Globus pallidus (tissue), 1 donor: ENCODE results near the gene VSIG10L.

Experiments
- DNase-seq: peaks from one replicate; pipeline ENCODE4 v3.0.0-alpha.2; 2015; ENCODE audit warnings: low spot score

Gene VSIG10L

DNA sequence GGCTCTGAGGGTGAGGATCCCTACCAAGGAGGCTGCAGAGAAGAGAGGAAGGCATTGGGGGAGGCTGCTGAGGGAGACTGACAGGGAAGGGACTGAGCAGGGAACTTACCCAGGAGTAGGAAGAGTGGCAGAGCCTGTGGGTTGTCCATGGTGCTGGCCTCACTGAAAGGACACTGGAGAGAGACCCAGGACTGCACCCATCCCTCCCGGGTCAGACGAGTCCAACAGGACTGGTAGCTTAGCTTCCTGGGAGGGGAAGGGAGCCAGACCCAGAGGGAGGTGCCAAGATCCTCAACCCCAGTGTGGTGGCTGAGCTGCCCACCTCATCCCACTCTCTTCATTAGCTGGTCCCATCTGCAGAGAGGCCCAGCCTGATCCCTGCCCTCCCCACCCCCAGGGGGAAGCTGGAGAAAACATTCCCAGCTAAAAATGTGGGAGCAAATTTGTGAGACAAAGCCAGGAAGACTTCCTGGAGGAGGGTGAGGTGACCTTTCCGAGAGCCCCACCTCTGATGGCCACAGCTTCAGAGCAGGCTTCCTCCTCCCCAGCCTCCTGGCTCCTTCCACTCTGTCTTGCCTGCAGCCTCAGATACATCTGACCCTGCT lies at the start of gene VSIG10L:
TSS of gene VSIG10L (minus strand) at position 164 of the 605 bp plus-strand sequence. CDS start at position 149, 15 bp downstream.
- no peak for DNase-seq

DNA sequence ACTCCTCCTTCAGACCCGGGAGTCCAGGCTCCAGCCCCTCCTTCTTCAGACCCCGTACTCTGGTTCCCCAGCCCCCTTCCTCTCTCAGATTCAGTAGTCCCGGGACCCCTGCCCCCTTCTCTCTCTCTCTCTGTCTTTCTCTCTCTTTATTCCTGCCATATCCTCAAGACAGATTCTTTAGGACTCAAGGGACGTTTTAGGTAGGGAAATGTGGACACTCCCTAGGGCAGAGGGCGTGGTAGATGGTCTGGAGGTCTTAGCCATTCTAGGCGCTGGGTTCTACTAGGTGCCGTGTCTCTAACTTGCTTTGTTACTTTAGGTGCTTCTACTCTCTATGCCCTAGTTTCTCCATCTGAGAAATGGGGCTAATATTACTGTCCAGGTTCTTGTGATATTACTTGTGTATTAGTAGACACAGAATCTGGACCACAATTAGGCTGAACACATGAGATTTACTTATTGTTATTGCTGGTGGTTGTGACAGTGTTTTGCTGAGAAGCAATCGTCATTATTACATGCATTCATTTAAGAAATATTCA lies 49.2 kb upstream of the VSIG10L start:
- DNase-seq: no peak

DNA sequence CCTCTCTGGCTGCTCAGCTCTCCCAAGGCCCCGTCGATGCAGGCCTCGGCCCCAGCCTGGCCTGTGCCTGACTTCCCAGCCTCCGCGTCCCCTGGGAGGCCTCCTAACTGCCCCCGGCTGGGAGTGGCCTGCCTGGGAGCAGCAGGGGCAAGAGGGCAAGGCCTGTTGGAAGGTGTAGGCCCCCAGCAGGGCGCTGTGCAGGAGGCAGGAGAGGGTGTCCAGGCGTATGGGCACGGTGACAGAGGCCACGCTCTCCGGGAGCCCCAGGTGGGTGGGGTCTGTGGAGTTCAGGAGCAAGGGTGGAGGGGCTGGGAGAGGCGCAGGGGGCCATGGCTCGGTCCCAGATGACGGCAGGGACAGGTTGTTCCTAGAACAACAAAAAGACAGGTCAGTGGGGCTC lies 47.2 kb upstream of the VSIG10L start:
- DNase-seq: no peak

DNA sequence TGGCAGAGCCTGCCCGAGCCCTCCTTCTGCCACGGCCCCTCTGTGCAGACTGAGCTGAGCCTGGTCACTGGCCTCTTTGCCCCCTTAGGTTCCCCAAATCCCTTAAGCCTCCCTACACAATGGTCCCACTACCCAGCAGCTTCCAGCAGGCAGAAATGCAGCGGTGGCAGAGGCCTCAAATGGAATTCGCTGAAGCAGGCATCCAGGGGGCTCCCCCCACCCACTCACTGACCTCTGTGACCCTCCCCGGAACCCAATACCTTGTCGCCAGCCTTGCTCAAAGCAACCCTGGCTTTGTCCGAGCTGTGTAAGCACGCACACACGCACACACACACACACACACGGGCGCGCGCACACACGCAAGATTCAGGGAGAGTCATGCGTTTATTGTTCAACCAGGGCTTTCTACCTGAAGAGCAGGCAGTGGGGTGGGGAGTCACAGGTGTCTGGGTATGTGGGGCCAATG lies 46.0 kb upstream of the VSIG10L start, which contains the start of gene LIM2:
TSS of gene LIM2 (minus strand) at position 51 of the 466 bp plus-strand sequence. CDS start 531 bp downstream, outside the sequence.
- no peak for DNase-seq

DNA sequence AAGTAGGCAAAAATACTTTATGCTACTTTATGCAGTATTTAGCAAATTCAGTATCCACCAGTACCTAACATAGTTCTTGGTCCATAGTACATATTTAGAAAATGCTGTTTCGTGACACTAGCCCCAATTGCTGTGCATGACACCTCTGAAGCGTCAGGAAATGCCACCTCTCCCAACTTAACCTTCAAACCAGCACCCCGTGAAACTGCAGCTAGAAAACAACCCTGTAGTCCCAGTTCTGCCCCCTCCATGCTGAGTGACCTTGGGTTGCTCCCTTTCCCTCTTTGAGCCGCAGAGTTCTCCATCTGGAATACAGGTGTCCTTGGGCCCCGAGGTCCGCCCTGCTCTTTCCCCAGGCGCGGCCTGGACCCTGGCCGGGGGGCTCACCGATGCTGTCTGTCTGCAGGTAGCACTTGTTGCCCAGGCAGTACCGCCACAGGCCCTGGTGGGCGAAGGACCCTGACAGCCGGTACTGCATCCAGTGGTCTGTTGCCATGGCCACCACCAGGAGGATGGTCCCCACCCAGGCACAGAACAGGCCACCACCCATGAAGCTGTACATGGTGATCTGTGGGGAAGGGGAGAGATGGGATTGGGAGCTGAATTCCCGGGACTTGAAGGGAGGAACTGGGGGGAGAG lies 45.1 kb upstream of the VSIG10L start:
- no peak for DNase-seq

DNA sequence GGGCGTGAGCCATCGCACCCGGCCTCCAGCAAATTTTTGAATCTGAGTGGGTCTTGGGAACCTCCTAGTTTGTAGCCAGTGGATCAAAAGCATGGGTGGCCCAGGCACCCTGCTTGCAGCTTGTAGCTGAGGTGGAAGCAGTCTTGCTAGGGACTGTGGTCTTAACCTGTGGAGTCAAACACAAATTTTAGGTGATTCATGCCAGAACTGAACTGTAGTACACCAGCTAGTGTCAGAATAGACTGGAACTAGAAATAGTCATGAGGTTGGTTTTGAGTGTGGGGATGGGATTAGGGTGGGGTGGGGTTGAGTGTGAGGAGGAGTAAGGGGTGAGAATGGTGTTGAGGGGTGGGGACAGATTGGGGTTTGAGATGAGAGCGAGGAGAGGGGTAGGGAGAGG lies 40.1 kb upstream of the VSIG10L start:
- DNase-seq: no peak

DNA sequence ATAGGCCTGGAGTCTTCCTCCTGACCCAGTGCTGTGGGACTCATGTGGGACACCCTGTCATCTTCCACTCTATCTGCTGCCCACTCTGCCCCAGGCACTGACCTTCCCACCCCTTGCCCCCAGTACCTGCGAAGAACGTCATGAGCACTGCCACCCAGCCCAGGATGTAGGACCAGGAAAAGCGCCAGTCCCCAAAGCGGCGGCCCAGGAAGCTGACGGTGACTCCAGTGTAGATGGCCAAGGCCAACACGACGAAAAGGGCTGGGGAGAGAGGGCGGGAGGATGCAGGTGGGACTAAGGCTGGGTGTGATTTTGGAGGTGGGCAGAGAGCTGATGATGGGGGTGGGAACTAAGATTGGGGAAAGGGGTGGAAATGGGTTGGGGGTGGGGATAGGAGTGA lies 38.4 kb upstream of the VSIG10L start:
- no peak for DNase-seq

DNA sequence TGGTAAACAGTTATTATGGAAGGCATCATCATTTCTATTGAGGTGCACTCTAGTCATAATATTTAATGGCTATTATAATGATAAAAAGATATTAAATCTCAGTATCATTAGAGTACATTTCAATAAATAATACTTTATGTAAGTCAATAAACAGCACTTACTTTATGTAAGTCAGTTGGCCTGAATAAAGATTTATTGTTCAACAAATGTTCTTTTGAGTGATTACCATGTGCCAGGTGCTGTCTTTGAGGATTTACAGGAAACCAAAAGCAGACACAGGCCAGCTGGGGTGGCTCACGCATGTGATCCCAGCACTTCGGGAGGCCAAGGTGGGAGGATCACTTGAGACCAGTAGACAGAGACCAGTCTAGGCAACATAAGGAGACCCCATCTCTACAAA lies 35.5 kb upstream of the VSIG10L start:
- DNase-seq: no peak

DNA sequence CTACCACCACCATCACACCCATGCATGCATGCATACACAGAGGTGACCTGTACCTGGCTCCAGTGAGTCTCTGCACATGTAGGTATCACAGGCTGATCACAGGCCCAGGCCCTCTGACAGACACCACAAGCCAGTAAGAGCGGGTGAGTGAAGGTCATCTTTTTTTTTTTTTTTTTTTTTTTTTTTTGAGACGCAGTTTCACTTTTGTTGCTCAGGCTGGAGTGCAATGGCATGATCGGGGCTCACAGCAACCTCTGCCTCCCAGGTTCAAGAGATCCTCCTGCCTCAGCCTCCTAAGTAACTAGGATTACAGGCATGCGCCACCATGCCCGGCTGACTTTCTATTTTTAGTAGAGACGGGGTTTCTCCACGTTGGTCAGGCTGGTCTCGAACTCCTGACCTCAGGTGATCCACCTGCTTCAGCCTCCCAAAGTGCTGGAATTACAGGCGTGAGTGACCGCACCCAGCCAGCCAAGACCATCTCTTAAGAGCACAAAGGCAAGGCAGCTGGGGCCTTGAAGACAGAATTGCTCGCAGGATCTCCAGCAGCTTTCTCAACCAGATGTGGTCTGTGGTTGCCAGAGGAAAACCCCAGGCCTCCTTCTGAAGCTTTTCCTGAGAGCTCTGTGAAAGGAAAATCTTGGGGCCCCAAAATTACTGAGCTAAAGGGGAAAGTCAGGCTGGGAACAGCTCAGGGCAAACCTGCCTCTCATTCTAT lies 33.7 kb upstream of the VSIG10L start:
- no peak for DNase-seq

DNA sequence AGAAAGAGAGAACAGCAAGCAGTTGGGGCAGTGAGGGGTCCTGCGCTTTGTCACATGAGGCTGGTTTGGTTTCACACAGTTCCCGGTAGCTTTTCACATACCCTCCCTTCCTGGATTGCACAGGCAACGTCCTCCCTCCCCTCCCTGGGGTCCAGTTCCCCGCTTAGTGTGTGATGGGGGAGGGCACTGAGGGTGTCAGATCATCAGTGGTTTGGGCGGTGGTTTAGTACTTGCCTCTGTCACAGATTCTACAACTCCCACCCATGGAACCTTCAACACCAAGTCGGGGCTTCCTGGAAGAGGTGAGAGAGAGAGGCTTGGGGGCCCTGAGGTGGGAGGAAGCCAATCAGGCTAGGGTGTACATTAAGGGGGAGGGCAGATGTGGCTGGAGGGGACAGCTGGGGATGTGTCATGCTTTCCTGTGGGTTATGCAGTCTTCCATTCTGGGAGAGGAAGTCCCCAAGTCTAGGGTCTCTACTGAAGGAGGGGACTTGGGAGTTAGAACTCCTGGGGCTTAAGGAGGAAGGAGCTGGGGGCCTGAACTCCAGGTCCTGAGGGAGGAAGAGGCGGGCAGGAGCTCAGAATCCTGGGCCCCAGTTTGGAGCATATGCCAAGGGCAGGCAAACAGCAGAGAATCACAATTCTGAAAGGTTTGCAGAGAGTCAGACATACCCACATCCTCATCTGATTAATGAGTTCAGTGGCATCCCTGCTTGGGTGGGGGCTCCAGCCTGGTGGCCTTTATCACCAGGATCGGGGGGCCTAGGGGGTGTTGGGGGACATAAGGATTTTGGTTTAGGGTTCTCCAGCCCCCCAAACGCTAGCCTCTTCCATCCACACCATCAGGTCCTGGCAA lies 30.9 kb upstream of the VSIG10L start, which contains the start of gene NKG7:
TSS of gene NKG7 (minus strand) at position 6 of the 856 bp plus-strand sequence. CDS start 119 bp downstream, outside the sequence.
- no peak for DNase-seq

DNA sequence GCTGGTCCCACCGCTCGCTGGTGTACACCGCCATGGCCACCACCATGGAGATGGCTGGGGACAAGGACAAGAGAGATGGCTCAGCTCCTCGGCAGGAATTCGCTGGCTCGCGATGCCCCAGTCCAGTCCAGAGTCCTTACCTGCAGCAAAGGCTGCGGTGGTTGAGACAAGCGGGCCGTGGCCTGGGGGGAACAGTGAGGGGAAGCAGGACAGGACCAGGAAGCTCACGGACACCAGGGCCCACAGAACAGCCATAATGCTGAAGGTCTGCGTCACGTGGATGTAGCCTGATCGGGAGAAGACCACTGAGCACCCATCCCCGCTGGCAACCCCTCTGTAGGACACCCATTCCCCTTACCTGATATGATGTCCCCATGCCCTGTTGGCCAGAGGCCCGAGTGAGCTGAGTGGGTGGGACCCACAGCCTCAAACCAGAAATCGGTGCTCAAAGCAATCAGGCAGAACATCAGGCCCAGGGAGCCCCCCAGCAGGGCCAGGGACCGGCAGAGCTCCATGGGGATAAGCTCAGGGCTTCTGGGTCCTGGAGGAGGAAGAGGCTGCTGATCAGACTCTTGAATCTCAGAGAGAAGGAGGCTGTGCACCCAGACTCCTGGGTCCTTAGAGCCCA lies 30.2 kb upstream of the VSIG10L start:
- no peak for DNase-seq

DNA sequence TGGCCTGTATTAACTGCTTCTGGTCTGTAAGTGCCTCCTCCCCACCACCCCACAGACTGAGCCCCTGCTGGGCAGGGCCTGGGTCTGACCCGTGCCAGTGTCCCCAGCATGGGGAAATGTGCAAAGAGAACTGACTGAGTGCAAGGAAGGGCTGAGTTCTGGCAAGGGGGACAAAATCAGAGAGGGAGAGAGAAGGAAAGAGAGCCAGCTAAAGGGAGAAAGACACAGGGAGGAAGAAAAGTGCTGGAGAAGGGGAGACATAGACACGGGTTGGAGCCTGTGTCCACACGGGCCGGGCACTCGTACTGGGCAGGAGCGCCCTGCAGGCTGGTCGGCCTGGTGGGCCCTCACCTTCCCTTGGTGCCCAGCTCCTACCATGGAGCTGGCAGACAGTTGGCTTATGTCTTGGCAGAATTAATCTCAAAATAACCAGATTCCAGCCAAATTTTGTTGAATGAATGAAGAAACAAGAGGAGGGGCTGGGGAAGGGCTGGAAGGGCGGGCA lies 29.3 kb upstream of the VSIG10L start:
- DNase-seq: no peak

DNA sequence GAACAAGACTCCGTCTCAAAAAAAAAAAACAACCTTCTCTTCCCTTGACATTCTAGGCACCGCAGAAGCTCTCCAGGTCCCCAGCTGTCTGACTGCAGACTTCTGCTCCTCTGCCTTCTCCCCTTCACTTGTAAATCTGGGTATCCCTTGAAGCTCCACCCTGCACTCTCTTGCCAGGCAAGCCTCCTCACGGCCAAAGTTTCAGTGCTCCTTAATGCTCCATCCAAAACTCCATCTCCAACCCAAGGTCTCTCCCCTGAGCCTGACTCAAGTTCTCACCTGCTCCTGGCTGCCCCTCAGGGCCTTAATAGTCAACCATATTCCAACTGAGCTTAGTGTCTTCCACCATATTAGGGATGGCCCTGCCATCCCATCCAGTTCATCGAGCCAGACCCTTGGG lies 28.3 kb upstream of the VSIG10L start:
- no peak for DNase-seq

DNA sequence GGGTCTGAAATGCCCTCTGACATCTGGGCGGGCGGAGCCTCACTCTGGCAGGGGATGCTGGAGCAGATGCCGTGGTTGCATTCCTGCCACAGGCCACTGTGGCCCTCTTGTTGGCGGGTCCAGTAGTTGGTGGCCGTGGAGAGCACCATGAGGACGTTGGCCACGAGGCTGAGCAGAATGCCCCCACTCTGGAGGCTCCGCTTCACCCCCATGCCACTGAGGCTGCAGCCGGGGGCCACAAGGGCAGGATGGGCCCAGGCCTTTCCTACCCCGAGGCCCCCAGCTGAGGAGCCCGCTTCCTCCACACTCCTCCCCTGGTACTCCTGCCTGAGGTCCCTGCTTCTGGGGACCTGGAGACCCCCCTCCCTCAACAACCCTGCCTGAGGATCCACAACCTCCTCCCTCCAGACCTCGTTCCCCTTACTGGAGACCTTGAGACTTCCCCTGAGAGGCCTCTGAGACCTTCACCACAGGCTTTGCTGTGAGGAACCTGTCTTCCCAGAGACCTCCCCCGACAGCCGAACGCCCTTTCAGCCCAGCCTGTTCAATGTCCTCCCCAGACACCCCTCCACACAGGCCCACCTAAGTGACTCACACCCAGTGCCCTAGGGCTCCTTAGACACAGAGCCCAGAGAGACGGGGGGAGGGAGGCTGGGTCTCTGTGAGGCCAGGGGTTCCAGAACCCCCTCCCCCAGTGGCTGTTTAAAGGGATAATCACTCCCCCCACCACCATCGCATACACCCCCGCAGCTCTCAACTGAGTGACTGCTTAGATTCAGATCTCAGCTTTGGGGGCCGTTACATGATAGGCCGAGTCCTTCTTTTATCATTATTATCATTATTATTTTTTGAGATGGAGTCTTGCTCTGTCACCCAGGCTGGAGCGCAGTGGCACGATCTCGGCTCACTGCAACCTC lies 26.7 kb upstream of the VSIG10L start, which contains the start of gene CLDND2:
TSS of gene CLDND2 (minus strand) at position 638 of the 917 bp plus-strand sequence. CDS start at position 212, 426 bp downstream.
- peak; percentile 11 for DNase-seq

DNA sequence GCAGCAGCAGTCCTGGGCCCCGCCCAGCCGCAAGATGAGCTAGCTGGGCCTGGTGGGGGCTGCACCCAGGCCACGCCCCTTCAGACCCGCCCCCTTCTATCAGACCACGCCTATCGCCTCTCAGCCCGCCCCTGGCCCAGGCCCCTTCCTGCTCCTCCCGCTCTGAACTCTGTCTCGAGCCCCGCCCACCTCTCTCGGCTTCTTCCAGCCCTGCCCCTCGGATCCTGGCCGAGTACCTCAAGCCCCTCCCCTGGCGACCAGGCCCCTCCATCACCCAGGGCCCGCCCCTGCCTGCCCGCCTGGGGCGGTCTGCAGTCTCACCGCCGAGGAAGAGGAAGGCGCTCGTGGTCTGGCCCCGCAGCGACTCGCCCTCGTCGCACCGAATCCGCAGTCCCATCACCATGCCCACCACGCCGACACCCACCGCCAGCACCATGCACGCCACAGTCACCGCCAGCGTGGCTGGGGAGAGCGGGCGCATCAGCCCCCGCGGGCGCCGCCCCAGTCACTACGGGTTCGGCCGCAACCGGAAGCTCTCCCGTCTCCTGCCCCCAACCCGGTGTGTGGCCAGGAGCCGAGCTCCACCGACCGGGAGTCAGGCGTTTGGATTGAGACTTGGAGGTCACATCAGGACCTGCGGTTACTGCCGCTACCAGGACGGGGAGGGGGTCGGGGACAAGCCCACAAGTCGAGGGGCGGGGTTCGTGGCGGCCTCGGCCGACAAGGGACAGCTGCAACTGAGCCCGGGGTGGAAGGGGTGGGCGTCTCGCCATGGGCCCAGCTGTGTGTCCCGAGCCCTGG lies 25.8 kb upstream of the VSIG10L start:
- peak; percentile 98 for DNase-seq

DNA sequence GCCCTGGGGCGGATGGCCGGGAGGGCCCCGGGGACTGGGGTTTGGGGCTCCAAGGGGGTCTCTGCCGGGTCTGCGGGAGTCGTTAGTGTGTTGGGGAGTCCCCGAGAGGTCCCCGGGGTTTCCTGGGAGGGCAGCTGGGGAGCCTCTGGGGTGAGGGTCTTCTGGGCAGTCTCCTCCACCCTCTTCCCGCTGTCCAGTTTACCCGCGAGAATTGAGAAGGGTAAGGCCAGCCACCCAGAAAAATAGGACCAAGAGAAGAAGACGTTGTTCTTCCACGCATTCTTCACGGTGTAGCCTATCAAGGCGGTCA lies 25.3 kb upstream of the VSIG10L start:
- DNase-seq: no peak

DNA sequence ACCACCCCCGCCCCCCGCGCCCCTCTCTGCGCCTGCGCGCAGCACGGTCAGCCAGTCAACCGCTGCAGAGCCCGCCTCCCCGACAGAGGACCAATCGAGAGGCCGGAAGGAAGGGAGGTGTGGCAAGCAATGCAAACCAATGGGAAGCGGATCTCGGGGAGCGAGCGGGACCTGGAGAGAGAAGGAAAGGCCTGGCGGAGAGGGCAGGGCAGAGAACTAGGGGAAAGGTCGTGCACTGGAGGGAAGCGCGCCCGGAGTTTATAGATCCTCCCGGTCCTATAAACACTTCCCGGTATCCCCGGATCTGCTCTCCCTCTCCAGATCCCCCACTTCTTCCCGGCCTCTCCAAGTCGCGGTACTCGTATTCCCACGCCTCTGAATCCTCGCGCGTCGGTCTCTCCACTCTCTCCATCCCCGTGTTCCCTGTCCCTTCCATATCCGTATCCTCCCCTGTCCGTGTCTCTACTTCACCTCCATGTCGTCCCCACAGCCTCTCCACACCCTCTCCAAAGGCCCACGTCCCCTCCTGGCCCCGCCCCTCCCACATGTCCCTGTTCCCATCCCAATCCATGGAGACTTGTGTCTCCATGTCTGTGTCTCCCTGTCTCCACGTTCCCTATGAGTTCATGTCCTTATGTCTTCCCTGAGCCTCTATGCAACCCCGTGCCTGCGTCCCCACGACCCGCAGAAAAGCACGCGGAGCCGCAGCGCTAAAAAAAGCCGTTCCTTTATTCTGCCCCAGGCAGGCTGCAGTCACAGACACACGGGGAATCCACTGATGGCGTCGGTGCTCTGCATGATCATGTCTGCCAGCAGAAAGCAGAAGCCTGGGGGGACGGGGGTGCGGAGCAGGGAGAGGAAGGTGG lies 24.7 kb upstream of the VSIG10L start:
- peak; percentile 99 for DNase-seq

DNA sequence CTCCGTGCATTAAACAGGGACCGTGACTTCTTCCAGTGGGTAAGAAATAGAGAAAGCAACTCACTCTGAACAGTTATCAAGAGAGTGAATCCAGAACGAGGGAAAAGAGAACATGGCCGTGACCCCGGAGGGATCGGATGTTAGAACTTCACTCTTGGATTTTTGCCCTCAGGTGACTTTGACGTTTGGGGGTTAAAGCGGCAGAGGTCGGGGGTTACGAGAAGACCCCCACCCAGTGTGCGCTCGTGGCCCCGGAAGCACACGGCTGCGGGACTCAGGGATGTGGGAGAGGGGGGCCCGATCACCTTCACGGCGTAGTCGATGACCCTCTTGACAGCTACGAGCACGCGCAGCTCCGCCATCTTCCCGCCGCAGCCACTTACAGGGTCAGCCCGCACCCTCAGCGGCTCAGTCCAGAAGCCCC lies 24.0 kb upstream of the VSIG10L start, which contains the start of gene ETFB:
TSS of gene ETFB (minus strand) at position 424 of the 424 bp plus-strand sequence. CDS start at position 362, 62 bp downstream.
- no peak for DNase-seq
